NOMO-1 (cell line): ENCODE data around the gene GADD45GIP1.
"Not testable (repeated sequence)": the region's sequence is repeated elsewhere in the genome, so short reads cannot be mapped to it uniquely, and the experiment has no call there.

ENCODE experiments used
- DNase-seq, 2 experiments: peaks; one replicate each; lab custom pipeline; 2025; ENCODE audit not compliant: unreplicated experiment in 2 of 2; lab: John Stamatoyannopoulos, UW

Gene GADD45GIP1

DNA sequence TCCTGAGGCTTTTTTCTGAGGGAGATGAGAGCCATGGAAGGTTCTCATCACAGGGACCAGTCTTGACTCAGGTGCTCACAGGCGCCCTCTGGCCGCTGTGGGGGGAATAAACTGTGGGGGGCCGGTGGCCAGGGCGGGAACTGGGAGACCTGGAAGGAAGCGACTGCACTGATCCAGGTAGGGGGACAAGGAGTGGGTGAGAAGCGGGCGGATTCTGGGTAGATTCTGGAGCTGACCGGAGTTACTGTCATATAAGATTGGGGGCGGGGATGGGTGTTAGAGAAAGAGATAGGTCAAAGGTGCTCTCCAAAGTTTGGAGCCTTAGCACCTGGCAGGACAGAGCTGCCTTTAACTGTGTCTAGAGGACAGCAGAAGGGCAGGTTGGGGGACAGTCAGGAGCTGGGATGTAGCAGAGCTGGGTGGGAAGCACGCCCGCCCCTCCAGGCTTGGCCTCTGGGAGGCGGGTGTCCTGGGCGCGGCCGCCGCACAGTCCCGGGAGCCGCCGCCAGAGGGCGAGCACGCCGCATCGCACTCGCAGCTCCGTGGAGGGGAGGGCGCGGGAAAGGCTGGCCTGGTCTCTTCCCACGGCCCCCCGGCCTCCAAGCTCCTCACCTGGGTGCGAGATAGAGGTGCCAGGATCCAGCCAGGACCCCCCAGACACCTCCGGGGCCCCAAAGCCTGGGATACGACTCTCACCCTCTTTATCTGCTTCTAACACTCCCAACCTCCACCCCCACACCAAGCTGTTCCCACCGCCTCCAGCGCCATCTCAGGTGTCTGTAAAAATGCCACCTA is 8.2 kb upstream of the GADD45GIP1 start:
- DNase-seq, result peak; percentile 55 to 73

DNA sequence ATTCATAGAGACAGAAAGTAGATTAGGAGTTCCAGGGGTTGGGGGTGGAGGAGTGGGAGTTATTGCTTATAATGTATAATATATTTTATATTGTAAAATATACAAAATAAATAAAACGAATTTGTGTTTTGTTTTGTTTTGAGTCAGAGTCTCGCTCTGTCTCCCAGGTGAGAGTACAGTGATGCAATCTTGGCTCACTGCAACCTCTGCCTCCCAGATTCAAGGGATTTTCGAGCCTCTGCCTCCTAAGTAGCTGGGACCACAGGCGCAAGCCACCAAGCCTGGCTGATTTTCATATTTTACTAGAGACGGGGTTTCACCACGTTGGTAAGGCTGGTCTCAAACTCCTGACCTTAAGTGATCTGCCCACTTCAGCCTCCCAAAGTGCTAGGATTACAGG is 2.5 kb upstream of the GADD45GIP1 start:
- DNase-seq, result no peak

DNA sequence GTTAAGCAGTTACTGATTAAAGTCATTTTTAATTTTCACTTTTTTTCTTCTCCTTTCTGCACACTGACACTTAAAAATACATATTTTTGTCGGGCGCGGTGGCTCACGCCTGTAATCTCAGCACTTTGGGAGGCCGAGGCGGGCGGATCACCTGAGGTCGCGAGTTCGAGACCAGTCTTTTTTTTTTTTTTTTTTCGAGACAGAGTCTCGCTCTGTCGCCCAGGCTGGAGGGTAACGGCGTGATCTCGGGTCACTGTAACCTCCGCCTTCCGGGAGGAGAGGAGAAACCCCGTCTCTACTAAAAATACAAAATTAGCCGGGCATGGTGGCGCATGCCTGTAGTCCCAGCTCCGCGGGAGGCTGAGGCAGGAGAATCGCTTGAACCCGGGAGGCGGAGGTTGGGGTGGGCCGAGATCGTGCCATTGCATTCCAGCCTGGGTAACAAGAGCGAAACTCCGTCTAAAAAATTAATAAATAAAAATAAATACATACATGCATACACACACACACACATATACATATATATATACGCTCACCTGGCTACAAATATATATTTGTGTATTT is 448 bp upstream of the GADD45GIP1 start:
- DNase-seq, result not testable (repeated sequence)

DNA sequence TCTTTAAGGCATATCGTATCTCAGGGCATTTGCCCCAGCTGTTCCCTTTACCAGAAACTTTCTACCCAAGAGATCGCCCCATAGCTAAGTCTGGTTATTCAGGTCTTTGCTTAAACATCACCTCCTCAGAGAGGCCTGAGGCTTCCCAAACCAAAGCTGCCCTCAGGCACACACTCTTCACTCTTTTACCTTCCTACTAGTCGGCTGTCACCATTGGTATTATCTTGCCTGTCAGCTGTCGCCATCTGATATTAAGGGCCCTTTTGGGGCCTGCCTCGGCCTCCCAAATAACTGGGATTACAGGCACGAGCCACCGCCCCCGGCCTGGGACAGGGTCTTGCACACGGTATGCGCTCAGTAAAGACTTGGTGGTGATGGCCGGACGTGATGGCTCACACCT is 1.0 kb downstream of the GADD45GIP1 start:
- DNase-seq, result no peak

DNA sequence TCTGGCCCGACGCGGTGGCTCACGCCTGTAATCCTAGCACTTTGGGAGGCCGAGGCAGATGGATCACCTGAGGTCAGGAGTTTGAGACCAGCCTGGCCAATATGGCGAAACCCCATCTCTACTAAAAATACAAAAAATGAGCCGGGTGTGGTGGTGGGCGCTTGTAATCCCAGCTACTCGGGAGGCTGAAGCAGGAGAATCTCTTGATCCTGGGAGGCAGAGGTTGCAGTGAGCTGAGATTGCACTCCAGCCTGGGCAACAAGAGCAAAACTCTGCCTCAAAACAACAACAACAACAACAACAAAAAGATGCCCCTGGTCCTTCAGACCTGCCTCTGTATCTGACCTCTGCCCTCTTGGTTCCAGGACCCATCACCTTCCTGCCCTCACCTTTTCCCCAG is 1.4 kb downstream of the GADD45GIP1 start:
- not testable (repeated sequence) for DNase-seq

DNA sequence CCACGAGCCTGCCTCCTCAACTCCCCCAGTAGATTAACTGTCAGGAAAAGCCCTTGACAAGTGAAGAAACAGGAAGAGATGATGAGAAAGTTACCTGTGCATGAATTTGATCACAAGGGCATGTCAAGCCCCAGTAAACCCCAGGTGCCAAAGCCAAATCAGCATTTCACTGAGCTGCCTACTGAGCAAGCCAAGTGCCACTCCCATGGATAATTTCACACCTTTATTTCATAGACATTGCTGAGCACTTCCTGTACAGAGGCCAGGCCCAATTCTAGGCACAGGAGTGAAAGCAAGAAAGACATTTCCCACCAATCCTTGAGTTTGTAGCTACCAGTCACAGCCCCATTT is 2.4 kb downstream of the GADD45GIP1 start:
- DNase-seq, result no peak

DNA sequence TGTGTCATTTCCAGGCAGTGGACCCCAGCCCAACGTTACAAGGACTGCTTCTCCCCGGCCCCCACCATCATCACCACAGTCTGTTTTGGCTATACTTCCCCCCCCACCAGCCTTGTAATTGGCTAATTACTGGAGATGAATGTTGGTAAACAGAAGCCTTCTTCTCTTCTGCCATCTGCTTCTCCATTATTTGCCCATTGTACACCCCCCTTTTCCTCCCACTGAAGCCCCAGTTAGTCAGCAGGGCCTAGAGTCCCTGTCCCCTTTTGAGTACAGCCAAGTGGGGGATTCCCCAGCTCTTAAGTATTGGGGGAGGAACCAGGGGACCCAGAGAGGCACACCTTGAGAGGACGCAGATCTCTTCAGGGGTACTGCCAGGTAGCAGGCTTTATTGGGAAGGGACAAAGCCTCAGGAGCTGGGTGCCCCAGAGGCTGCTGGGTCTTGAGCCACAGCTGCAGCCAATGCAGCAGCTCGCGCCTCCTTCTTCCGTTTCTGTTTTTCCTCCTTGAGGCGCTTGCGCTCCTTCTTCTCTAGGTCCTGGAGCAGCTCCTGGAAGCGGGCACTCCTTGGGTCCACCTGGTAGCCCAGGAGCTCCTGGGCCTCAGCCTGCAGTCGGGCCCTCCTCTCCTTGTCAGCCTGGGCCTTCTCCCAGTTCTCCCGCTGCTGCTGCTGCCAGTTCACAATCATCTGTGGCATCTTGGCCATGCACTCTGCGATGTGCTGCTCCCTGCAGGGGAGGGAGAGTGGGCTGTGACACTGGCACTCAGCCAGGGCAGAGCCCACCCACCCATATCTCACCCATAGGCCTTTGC is 3.0 kb downstream of the GADD45GIP1 start:
- no peak for DNase-seq

DNA sequence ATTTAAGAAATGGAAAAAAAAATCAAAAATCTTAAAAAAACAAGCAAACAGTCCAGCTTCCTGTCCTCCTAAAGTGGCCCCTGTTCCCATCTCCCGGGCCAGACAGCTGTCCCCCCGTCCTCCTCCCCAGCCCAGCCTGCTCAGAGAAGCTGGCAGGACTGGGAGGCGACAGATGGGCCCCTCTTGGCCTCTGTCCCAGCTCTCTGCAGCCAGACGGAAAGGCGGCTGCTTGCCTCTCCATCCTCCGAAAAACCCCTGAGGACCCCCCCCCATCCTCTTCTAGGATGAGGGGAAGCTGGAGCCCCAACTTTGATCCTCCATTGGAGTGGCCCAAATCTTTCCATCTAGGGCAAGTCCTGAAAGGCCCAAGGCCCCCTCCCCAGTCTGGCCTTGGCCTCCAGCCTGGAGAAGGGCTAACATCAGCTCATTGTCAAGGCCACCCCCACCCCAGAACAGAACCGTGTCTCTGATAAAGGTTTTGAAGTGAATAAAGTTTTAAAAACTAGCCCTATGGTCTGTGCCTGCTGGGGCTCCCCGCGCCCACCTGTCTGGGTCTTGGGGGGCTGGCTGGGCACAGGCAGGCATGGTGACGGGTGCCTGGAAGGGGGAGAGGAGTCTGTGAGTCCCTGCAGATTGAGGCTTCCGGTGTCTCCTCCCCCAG is 3.8 kb downstream of the GADD45GIP1 start:
- no peak for DNase-seq

DNA sequence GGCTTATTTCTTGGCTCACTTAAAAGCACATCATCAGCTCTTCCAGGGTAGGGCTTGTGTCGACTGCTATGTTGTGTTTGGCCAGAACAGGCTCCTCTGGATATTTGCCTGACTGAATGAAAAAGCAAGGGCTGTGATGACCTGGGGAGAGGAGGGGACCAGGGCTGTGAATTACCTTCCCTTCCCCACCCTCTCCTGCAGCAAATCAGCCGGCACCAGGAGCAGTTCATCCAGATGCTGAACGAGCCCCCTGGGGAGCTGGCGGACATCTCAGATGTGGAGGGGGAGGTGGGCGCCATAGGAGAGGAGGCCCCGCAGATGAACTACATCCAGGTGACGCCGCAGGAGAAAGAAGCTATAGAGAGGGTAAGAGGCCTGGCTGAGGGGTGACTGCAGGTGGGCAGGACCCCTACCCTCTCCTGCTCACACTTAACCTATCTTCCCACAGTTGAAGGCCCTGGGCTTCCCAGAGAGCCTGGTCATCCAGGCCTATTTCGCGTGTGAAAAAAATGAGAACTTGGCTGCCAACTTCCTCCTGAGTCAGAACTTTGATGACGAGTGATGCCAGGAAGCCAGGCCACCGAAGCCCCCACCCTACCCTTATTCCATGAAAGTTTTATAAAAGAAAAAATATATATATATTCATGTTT is 4.4 kb downstream of the GADD45GIP1 start:
- DNase-seq, result no peak

DNA sequence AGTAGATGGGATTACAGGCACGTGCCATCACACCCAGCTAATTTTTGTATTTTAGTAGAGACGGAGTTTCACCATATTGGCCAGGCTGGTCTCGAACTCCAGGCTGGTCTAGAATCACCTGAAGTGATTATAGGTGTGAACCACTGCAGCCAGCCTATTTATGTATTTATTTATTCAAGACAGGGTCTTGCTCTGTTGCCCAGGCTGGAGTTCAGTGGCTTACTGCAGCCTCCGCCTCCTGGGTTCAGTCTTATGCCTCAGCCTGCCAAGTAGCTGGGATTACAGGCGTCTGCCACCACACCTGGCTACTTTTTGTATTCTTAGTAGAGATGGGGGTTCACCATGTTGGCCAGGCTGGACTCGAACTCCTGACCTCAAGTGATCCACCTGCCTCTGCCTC is 5.0 kb downstream of the GADD45GIP1 start:
- not testable (repeated sequence) for DNase-seq

DNA sequence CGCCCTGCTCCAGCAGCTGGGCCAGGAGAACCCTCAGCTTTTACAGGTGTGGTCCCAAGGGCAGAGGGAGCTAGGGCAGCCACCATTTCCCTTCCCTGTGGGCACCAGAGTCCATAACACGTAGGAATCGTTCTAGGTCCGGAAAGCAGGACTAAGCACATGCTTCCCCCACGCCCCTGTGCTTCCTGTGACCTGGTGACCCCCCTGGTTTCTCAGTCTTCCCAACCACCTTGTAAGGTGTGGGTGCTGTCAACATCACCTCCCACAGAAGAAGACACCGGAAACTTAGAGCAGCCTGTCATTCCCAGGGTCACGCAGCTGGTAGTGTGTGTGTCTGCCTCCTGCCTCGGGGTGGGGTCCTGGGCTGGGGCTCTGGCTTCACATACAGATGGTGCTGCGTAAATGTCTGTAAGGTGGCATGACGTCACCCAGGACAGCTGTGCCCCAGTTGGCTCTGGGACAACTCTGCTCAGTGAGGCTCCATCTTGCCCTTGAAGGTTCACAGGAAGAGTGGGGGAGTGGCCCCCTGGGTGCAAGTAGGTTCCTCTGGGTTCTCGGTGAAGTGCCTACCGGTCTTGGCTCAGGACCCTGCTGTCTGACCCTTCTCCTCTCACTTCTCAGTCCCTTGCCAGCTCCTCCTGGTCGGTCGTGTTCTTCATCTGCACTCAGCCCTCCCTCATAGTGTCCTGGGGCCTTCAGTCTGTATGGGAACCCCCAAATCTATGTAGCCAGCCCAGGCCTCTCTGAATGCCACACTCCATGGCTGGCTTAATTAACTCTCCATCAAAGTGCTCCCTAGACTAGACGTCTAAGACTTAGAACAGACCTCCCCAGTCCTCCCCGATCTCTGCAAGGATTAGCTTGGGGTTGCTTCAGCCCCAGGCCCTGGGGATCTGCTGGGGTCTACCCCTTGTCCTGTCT is 7.4 kb downstream of the GADD45GIP1 start:
- no peak for DNase-seq

DNA sequence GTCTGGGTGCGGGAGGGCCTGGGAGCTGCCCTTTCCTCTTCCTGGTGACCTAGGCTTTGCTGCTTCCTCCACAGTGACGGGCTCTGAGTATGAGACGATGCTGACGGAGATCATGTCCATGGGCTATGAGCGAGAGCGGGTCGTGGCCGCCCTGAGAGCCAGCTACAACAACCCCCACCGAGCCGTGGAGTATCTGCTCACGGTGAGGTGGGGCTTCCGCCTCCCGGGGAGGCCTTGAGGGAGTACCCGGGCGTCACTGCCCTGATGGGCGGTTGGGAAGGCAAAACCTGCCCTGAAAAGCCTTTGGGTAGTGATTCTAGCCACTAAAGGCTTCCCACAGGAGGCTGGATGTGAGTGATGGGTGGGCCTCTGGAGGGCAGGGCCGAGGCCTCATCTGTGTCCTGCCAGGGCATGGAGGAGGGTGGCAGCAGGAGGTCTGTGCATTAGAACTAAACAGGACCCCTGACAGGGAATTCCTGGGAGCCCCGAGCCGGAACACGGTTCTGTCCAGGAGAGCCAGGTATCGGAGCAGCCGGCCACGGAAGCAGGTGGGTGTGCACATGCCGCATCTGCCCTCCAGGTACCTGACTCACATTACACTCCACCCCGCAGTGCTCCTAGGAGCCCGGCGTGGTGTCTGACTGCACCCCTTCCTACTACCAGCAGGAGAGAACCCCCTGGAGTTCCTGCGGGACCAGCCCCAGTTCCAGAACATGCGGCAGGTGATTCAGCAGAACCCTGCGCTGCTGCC is 8.2 kb downstream of the GADD45GIP1 start:
- DNase-seq, result no peak

DNA sequence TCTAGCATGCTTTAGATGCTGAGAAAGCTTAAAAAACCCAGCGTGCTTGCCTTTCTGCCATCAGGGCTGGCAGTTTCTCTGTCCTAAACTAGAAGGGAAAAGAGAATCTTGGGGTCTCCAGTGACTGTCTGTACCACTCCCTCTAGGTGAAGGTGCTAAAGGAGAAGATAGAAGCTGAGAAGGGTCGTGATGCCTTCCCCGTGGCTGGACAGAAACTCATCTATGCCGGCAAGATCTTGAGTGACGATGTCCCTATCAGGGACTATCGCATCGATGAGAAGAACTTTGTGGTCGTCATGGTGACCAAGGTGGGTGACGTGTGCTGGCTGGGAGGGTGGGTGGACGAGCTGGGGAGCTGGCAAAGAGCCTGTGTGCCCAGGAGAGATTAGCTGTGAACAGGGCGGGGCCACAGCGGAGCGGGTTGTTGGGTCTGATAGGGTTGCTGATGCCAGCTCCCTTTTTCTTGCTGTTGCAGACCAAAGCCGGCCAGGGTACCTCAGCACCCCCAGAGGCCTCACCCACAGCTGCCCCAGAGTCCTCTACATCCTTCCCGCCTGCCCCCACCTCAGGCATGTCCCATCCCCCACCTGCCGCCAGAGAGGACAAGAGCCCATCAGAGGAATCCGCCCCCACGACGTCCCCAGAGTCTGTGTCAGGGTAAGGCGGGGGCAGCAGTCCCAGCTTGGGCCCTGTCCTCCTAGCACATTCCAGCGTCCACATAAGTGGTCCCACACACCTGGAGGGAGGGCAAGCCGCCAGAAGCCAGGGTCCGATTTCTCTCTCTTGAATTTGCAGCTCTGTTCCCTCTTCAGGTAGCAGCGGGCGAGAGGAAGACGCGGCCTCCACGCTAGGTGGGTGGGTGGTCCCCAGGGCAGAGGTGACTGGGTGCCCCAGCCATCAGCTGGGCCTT is 9.1 kb downstream of the GADD45GIP1 start:
- no peak for DNase-seq

DNA sequence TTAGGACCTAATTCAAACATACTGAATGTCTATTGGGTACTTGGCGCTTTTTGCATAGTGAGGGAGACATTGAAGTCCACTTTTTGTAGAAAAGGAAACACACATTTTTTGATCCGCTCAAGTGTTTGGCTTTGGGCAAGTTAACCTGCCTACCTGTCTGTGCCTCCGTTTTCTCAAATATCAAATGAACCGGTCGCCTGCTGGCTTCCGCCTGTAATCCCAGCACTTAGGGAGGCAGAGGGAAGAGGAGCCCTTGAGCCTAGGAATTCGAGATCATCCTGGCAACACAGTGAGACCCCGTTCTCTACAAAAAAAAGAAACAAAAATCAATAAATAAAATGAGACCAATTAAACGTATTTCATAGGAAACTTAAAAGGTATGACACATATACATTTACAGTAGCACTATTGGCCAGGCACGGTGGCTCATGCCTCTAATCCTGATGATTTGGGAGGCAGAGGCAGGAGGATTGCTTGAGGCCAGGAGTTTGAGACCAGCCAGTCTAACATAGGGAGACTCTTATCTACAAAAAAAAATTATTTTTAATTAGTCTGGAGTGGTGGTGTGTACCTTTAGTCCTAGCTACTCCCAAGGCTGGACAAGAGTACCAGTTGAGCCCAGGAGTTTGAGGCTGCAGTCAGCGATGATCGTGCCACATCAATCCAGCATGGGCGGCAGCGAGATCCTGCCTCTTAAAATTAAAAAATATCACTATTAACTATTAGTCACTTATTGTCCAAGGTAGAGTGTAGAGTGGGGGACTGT is 10.1 kb downstream of the GADD45GIP1 start:
- no peak for DNase-seq

DNA sequence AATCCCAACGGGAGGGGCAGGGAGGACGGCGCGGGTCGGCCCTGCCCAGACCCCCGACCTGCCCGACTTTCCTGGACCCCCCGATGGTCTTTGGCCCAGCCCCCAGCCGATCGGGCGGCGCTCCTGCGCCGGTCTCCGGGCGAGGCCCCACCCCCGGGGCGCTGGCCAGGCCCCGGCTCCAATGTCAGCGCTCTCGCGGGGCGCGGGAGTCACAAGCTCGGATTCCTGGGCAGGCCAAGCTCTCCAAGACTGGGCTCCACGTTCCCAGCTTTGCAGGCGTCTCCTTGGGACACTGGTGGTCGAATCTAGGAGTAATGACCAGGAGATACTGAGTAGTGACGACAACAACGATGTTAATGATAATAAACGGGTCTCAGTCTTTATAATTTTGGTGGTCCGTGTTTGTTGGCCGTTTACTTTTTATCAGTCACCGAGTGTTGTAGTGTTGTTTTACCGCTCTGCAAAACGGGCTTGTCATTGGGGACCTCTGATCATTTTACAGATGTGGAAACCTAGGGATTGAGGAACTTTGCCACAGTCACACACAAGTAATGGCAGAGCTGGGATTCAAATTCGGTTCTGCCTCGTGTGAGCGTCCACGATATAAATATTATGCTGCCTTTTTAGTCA is 10.8 kb downstream of the GADD45GIP1 start:
- DNase-seq, result peak; percentile 39 to 42

DNA sequence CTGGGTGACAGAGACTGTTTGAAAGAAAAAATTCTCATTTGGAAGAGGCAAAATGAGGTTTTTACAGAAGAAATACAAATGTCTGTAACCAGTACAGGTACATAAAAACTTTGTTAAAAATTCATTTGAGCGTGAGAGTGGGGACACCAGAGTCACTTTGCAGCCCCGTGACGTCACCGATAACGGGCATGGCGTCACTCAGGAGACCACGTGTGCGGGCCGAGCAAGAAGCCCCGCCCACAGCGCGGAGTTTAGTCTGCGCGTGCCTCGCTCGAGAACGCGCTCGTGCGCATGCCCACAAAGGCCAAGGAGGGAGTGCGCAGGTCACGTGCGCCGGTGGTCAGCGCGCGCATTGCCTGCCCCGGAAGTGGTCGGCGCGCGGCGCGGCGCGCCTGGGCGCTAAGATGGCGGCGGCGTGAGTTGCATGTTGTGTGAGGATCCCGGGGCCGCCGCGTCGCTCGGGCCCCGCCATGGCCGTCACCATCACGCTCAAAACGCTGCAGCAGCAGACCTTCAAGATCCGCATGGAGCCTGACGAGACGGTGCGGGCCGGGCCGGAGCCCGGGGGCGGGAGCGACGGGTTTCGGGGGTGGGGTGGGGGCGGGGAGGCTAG is 11.4 kb downstream of the GADD45GIP1 start, which contains the start of gene RAD23A:
TSS of gene RAD23A (plus strand) at position 384 of the 613 bp plus-strand sequence. CDS start at position 471, 87 bp downstream.
- DNase-seq, result peak; percentile 95 to 96
